ENCODE measurements around the gene KRT12.
A peak's percentile ranks its signal among the peaks of the same experiment; 100 is the strongest.
"Not testable (repeated sequence)": the region's sequence is repeated elsewhere in the genome, so short reads cannot be mapped to it uniquely, and the experiment has no call there.

Gene KRT12

GRCh38 chr17:40814657-40815056, 52.4 kb downstream of the KRT12 start:
- not testable (repeated sequence) for DNase-seq

- peak; percentile 59 for DNase-seq
These were observed 53.2 kb downstream of the KRT12 start for GRCh38 chr17:40813804-40814203.

GRCh38 chr17:40812639-40813038, 54.4 kb downstream of the KRT12 start:
- no peak for DNase-seq

Data from fibroblast of skin of back (primary cell).